Measurements from ENCODE around the gene SAPCD2.
"Not testable (repeated sequence)": the region's sequence is repeated elsewhere in the genome, so short reads cannot be mapped to it uniquely, and the experiment has no call there.

Gene SAPCD2, protein sequence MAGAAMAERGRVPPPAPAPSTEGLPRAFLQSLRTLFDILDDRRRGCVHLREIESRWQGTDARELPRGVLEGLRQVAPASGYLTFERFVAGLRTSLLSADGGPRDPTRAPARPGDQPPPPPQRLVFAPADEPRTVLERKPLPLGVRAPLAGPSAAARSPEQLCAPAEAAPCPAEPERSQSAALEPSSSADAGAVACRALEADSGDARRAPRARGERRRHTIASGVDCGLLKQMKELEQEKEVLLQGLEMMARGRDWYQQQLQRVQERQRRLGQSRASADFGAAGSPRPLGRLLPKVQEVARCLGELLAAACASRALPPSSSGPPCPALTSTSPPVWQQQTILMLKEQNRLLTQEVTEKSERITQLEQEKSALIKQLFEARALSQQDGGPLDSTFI

DNA sequence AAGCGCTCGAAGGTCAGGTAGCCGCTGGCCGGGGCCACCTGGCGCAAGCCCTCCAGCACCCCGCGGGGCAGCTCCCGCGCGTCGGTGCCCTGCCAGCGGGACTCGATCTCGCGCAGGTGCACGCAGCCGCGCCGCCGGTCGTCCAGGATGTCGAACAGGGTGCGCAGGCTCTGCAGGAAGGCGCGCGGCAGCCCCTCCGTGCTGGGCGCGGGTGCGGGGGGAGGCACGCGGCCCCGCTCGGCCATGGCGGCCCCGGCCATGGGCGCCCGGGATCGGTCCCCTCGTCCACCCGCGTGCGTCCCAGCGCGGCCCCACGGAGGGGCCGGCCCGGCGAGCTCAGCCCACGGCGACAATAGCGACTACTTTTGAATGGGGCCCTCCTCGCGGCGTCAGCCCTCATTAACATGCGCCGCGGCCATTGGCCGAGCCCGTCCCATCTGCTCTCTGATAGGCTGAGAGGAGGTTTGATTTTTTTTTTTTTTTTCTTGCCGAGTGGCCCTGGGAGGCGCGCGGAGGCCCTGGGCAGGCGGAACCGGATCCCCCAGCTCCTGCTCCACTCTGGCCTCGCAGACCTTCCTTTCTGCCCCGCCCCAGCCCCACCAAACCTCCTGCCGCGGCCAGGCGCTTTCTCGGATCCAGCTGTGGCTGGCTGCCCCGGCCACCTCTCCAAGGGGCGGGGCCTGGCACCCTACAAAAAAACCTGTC, at the start of gene SAPCD2:
SAPCD2 (minus strand) TSS at position 357 of the 705 bp plus-strand sequence; CDS start at position 260, 97 bp downstream.
- peak; percentile 86 for DNase-seq

DNA sequence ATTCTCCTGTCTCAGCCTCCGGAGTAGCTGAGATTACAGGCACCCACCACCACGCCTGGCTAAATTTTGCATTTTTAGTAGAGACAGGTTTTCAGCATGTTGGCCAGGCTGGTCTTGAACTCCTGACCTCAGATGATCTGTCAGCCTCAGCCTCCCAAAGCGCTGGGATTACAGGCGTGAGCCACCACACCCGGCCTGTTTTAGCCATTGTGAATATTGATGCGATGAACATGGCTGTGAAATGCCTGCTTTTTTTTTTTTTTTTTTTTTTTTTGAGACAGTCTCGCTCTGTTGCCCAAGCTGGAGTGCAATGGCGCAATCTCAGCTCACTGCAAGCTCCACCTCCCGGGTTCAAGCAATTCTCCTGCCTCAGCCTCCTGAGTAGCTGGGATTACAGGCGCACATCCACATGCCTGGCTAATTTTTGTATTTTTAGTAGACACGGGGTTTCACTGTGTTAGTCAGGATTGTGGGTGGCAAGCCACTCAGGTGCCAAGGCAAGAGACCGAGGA, 47.8 kb upstream of the SAPCD2 start:
- not testable (repeated sequence) for DNase-seq

DNA sequence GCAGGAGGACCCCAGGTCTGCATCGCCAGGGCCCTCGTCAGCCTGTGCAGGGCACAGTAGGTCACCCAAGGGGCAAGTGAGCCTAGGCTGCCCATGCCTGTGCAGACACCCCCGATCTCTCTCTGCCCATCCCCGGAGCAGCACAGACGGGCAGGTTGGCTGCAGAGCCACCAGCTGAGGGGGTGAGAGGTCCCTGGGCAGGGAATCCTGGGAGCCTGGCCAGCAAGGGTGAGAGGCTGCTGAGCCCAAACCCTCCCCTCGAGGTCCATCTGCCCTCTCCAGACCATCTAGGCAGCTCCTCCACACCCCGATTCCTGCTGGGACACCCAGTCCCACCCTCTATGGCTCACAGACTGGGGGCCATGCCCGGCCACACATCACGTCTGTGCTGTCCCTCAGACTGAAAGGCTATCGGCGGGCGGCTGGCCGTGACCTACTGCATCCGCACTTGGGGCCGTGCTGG, 46.9 kb upstream of the SAPCD2 start:
- DNase-seq, result no peak

DNA sequence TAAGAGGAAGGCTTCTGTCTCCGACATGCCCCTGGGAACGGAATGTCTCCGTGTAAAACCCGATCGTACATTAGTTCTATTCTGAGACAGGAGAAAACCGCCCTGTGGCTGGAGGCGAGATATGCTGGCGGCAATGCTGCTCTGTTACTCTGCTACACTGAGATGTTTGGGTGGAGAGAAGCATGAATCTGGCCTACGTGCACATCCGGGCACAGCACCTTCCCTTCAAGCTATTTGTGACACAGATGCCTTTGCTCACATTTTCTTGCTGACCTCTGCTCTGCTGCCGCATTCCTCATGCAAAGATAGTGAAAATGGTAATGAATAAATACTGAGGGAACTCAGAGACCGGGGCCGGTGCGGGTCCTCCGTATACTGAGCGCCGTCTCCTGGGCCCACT, 46.4 kb upstream of the SAPCD2 start:
- no peak for DNase-seq

DNA sequence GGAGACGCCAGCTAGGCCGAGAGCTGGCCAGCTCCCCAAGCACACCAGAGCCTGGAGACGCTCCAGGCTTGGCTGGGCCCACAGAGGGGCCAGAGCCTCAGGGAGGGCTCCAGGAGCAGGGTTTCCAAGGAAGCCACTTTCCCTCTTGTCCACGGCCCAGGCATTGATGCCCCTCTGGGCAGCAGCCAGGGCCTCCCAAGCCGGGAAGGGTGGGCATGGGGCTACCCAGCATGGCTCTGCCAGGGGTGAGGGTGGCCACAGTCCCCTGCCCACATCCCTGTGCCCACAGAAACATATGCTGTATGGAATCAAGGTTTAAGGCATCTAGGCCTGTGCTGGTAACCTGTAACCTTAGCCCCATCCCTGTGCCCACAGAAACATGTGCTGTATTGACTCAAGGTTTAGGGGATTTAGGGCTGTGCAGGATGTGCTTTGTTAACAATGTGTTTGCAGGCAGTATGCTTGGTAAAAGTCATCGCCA, 45.7 kb upstream of the SAPCD2 start:
- DNase-seq, result no peak

DNA sequence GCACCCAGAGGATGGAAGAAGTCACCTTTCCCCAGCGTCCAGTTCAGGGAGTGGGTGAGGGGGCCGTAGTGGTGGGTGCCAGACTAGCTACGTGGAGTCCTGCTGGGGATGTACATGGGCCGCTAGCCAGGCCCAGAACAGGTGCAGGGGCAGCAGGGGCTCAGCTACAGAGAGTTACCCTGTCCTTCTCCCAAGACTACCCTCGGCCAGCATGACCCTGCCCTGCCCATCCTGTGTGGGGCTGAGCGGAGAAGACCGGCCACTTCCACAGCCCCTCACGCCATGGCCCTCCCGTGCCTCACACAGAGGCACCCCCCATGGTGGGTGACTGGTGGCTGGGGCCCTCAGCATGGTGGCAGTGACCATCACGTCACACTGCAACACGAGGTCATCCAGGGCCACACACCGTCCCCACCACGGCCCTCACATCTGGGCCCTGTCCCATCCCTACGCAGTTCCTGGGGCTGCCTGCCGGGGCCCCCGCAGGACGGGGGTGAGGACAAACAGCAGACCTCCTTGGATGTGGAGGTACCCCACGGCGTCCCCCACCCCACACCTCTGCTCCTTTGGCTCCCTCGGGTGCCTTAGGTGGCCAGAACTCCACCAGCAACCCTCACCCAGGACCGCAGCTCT, 45.2 kb upstream of the SAPCD2 start:
- no peak for DNase-seq

DNA sequence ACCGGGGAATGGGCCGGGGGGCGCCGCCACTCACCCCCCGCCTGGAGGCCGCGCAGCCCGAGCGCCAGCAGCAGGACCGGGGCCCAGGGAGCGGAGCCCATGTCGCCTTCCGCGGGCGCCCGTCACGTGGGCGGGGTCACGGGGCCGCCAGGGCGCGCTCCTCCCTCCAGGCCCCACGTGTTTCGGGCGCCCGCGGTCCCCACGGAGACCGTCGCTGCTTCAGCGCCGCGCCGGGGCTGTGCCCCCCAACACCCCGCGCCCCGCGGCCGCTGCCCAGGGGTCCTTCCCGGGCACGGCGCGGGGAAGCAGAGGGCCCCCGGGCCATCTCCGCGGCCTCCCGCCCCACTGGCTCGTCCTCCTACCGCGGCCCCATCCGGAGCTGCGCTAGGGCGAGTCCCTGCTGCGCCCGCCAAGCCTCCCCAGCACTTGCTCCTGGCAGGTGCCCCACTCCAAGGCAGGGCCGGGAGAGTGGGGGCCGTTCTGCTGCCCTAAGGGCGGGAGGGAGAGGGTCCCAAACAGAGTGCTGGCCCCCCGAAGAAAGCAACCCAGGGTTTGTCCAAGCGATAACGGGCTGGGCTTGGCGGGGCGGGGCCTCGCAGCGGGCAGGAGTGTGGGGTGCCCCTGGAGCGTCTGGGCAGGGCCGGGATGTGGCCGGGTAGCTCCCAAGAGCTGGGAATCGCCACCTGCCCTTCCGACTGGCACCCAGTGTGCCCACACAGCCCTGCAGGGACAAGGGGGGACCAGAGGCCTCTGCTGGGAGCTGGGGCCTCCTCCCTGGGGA, 44.4 kb upstream of the SAPCD2 start, which contains the start of gene DPP7:
DPP7 (minus strand) TSS at position 121 of the 781 bp plus-strand sequence; CDS start at position 101, 20 bp downstream.
- DNase-seq, result peak; percentile 62

DNA sequence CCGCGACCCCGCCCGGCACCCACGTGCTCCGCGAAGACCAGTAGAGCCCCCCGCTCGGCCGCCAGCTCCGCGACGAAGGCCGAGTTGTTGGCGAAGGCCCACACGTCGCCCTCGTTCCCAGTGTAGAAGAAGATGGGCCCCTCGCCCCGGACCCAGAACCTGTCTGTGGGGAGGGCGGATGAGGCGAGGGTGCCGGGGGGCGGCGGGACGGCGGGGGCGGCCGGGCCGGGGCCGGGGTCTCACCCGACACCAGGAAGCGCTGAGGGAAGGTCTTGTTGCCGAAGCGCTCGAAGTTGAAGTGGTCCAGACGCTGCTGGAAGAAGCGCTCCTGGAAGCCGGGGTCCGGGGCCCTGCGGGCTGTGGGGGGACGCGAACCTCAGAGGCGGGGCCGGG, 43.9 kb upstream of the SAPCD2 start:
- DNase-seq, result no peak

DNA sequence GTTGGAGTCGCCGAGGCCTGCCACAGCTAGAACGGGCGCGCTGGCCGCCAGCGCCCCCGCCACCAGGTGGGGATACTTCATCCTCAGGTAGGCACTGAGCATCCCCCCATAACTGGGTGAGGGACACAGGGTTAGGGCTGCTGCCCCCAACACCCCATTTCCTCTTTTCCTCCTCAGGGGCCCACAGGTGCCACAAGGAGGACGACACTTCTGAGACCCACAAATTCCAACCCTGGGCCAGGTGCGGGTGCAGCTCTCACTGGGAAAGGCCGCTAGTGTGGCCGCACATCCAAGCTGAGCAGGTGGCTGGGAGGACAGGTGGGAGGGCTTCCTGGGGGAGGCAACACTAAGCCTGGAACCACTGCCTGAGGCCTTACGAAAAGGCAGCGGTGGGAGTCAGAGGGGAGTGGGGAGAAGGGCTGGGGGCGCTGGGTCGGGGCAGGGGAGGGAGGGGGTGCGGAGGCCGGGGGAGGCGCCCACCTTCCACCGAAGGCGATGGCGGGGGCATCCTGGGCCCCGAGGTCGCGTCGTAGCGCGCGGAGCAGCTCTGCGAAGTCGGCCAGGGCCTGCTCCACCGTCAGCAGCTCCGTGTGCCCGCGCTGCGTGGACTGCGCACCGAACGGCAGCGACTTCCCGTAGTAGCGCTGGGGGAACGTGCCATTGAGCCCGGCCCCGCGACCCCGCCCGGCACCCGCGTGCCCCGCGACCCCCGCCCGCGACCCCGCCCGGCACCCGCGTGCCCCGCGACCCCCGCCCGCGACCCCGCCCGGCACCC, 43.2 kb upstream of the SAPCD2 start:
- DNase-seq, result no peak

DNA sequence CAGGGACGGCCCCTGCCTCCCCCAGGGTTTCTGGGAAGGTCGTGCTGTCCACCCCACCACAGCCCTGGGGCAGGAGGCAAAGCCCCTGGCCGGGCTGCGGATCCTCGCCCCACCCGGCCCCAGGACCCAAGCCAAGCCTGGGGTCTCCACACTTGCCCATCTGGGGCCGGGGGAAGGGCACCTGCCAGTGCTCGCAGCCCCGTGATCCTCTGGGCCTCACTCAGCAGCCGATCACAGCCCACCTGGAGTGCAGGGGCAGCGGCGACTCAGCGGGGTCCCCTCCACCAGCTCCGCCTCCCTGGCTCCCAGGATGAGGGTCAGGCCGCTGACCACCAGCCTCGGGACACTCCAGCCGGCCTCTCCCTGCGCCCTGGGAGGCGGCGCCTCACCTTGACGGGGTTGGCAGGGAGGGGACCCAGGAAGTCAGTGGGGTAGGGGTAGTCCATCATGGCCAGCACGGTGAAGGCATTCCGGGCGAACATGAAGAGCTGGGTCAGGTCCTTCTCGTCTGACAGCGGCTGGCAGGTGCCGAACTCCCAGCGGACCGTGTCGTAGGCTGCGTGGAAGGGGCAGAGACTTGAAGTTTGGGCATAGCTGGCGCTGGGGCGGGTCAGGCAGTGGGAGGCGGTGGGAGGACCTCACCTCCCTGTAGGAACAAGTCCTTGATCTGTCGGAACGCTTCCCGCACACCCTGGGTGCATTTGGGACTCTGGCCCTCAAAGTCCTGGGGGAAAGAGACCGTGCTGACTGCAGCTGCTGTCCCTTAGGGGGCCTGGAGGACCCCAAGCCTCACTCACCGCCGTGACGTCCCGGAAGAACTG, 42.4 kb upstream of the SAPCD2 start:
- DNase-seq, result no peak

DNA sequence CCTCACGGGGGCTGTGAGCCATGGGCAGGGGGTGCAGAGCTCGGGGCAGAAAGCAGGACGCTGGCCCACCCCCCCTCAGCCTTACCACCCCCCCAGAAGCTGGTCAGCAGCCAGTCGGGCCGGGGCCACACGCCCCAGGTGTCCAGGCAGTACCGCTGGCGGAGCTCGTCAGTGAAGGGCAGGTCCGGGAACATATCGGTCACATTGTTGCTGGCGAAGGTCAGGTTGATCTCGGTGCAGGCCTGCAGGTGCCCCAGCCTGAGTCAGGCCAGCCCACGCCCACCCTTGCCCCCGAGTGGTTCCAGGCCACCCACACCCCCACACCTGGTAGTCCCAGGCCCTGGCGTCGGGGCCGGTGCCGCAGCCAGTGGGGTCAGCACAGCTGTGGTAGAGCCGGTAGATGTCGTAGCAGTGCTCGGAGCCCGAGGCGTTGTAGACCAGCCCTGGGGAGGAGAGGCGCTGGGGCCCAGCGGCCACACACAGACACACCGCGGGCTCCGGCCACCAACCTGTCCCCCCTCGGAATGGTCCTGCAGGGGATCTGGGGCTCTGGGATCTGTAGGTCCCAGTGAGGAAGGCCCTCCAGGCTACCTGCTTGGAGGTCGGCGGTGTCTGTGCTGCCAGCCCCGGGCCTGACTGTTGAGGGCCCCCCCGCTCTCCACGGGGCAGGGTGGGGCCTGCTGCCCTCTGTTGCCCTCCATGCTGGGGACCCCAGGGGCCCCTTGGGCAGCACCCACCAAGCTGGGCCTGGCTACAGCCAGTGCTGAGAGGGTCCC, 41.6 kb upstream of the SAPCD2 start:
- no peak for DNase-seq

DNA sequence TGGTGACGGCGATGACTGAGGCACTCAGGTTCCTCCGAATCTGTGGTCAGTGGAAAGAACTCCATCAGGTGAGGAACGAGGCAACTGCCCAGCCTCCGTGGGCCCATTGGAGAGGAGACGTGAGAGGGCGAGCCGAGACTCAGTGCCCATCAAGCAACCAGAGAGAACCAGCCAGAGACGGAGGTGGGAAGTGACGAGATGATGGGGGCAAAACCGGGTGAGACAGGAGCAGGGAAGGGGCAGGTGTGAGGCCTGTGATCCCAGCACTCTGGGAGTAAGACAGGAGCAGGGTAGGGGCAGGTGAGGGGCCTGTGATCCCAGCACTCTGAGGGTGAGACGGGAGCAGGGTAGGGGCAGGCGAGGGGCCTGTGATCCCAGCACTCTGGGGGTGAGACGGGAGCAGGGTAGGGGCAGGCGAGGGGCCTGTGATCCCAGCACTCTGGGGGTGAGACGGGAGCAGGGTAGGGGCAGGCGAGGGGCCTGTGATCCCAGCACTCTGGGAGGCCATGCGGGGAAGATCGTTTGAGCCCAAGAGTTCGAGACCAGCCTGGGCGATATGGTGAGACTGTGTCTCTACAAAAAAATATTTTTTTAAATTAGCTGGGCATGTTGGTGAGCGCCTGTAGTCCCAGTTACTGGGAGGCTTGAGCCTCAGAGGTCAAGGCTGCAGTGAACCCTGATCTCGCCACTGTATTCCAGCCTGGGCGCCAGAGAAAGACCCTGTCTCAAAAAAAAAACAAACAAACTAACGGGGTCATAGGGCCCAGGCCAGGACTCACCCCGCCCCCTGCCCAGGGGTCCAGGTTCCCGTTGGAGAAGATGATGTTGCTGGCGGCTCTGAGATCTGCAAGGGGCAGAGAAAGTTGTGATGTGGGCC, 40.8 kb upstream of the SAPCD2 start:
- no peak for DNase-seq

DNA sequence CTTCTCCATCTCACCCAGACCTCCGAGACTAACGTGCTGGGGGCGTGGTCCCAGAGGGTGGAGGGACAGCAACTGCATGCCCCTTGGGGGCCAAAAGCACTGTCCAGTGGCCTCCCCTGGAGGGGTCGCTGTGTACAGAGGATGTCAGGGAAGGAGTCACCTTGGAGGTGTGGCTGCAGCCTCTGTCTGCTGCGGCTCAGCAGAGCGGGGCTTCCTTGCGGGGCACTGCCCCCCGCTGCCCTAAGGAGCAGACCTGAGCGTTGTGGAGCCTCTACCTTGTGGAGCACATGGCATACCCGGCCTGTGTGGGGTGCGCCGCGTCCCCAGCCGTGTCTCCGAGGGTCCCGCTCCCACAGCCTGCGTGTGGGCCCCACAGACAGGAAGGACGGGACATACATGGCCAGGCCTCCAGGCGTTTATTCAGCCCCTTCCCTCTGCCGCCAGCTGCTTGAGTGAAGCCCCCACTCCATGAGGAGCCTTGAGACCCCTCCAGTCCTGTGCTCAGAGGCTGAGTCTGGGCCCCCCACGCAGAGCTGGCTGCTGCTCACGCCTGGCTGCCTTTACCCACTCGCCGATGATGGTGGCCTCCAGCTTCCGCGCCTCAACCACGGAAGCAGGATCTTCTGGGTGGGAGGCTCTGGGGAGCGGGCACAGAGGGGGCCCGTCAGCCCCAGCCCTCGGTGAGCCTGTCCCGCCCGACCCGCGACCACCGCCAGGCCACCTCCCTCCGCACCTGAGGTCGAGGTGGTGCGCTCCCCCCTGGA, 40.0 kb upstream of the SAPCD2 start:
- DNase-seq, result no peak

DNA sequence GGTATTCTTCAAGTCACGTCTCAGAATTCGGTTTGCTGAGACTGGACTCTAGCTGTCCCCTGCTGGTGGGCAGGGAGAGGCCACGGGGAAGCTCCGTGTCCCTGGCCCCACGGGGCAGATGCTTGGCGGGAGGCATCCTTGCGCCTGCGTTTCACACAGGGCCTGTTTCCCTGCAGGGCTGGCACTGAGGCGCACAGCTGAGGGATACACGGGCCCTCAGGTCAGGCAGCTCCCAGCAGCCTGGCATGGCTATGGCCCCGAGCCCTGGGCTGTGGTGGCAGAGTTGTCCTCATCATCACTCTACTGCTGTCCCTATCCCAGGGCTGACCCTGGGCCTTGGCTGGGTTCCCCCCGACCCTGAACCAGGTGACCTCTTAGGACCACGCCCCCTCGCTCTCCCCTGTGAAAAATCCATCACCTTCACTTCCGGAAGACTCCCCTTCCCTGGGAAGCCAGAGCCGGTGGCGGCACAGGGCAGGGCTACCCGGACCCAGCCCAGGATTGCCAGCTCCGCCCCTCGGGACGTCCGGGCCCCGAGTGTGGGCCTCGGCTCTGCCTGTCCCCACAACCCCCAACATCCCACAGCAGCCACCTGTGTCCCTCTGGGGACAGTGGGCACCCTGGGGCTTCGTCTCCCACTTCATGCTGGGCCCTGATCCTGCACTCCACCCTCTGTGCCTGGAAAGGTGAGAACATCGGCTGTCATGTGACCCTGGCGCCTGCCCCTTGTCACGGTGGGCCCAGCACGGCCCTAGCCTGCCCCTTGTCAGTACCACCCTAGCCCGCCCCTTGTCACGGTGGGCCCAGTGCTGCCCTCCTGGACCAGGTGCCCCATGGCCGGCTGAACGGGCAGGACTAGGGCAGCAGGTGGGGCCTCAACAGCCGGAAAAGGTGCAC, 39.1 kb upstream of the SAPCD2 start:
- no peak for DNase-seq

DNA sequence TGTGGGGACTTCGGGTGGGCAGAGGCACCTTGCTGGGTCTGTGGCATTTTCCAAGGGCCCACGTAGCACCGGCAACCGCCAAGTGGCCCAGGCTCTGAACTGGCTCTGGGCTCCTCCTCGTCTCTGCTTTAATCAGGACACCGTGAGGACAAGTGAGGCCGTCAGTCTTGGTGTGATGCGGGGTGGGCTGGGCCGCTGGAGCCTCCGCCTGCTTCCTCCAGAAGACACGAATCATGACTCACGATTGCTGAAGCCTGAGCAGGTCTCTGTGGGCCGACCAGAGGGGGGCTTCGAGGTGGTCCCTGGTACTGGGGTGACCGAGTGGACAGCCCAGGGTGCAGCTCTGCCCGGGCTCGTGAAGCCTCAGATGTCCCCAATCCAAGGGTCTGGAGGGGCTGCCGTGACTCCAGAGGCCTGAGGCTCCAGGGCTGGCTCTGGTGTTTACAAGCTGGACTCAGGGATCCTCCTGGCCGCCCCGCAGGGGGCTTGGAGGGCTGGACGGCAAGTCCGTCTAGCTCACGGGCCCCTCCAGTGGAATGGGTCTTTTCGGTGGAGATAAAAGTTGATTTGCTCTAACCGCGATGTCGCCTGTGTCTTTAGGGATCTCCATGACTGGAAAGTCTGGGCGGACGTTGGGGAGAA, 38.4 kb upstream of the SAPCD2 start:
- no peak for DNase-seq

DNA sequence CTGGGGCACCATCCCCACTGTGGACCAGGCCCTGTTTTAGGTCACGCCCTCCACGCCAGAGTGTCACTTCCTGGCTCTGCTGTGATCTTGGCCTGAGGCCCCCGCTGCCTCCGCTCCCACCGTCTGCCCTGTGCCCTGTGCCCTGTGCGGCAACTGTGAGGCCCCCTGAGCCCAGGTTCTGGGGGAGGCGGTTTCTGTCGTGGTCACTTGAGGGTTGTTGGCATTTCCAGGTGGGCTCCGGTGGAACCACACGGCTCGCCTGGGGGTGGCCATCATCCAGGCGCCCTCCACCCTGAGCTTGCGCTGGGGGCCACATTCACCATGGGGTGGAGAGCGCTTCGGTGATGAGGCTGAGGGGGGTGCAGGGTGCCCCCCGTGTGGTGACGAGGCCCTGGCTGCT, 37.6 kb upstream of the SAPCD2 start:
- DNase-seq, result no peak

Data from left hindlimb (tissue), 1 donor.